ENCODE measurements around the gene STXBP5. TPM values are rescaled to one million over a fixed set of nuclear protein-coding genes. Genes with fewer than 3 reads are reported as not detected.

STXBP5 gene
- total and polyA plus RNA-seq, 2 of the 13 experiments (the other 11 are each of a cell fraction or from before 2014, with no cell fraction given), result 8.8 to 19.4 TPM

- TF ChIP-seq ZNF800 (CRISPR knock-in tag; IDR thresholded peaks at IDR 0.05), result 0 out of 2 replicates have a peak, but pooled peaks have one; percentile 25
- TF ChIP-seq PRPF4 (IDR thresholded peaks at IDR 0.05; ENCODE audit: low read depth, low read length, poor library complexity, severe bottlenecking), result no peak
- no peak for TF ChIP-seq BATF2 (CRISPR knock-in tag; IDR thresholded peaks at IDR 0.05)
- no peak for TF ChIP-seq TOE1 (CRISPR knock-in tag; IDR thresholded peaks at IDR 0.05)
- no peak for TF ChIP-seq JUND (CRISPR knock-in tag; IDR thresholded peaks at IDR 0.05)
- TF ChIP-seq ZNF556 (CRISPR knock-in tag; IDR thresholded peaks at IDR 0.05; ENCODE audit: borderline replicate concordance), result 0 out of 2 replicates have a peak, but pooled peaks have one; percentile 76
- no peak for TF ChIP-seq CAMTA2 (CRISPR knock-in tag; IDR thresholded peaks at IDR 0.05; ENCODE audit: borderline replicate concordance)
- no peak for TF ChIP-seq HIVEP1 (CRISPR knock-in tag; IDR thresholded peaks at IDR 0.05)
- TF ChIP-seq MXD3 (CRISPR knock-in tag; IDR thresholded peaks at IDR 0.05), result peak; percentile 13; the same call in 1 of the 2 replicates
- TF ChIP-seq TEF (CRISPR knock-in tag; IDR thresholded peaks at IDR 0.05), result no peak
- TF ChIP-seq ZNF160 (CRISPR knock-in tag; IDR thresholded peaks at IDR 0.05), result 0 out of 2 replicates have a peak, but pooled peaks have one; percentile 40
- no peak for TF ChIP-seq ZNF558 (CRISPR knock-in tag; IDR thresholded peaks at IDR 0.05; ENCODE audit: borderline replicate concordance)
- TF ChIP-seq RBM39 (IDR thresholded peaks at IDR 0.05; ENCODE audit: low read depth, low read length, poor library complexity, severe bottlenecking), result peak; percentile 10
- TF ChIP-seq ZBTB40 (IDR thresholded peaks at IDR 0.05), result no peak
- TF ChIP-seq ZBTB40 (CRISPR knock-in tag; IDR thresholded peaks at IDR 0.05), result no peak
- TF ChIP-seq MTF2 (CRISPR knock-in tag; IDR thresholded peaks at IDR 0.05; ENCODE audit: borderline replicate concordance), result 0 out of 2 replicates have a peak, but pooled peaks have one; percentile 66
These were observed 732 bp upstream of the STXBP5 start (continued) for GRCh38 chr6:147203311-147204059.
